GM12891 (cell line): ENCODE measurements around the gene GPC6.
A peak's percentile ranks its signal among the peaks of the same experiment; 100 is the strongest.

Experiments
- DNase-seq: peaks from one replicate; pipeline ENCODE4 v3.0.0; 2011; ENCODE audit warnings: low spot score; ENCODE audit not compliant: insufficient read length
- FAIRE-seq: peaks from 2 replicates; lab custom pipeline; 2011; peaks lifted over from hg19 to GRCh38; lab: Jason Lieb, UNC
- PAX5 ChIP-seq: IDR thresholded peaks from 2 replicates; pipeline ENCODE4 v1.6.1; 2011; ENCODE audit warnings: low read length, moderate library complexity, mild to moderate bottlenecking; ENCODE audit not compliant: insufficient read depth, severe bottlenecking
- POLR2A ChIP-seq: IDR thresholded peaks from 2 replicates; pipeline ENCODE4 v1.6.1; 2011; ENCODE audit warnings: low read depth, low read length, control low read depth
- POLR2AphosphoS5 ChIP-seq: IDR thresholded peaks from 2 replicates; pipeline ENCODE4 v1.6.1; 2011; ENCODE audit warnings: low read depth, low read length, control low read depth
- POU2F2 ChIP-seq: IDR thresholded peaks from 2 replicates; pipeline ENCODE4 v1.6.1; 2011; ENCODE audit warnings: low read depth, mild to moderate bottlenecking, control low read depth, low read length, moderate library complexity
- SPI1 ChIP-seq: IDR thresholded peaks from 2 replicates; pipeline ENCODE4 v1.6.1; 2011; ENCODE audit warnings: low read depth, low read length, control low read depth
- TAF1 ChIP-seq: IDR thresholded peaks from 2 replicates; pipeline ENCODE4 v1.6.1; 2011; ENCODE audit warnings: low read depth, low read length, control low read depth

Gene GPC6

DNA sequence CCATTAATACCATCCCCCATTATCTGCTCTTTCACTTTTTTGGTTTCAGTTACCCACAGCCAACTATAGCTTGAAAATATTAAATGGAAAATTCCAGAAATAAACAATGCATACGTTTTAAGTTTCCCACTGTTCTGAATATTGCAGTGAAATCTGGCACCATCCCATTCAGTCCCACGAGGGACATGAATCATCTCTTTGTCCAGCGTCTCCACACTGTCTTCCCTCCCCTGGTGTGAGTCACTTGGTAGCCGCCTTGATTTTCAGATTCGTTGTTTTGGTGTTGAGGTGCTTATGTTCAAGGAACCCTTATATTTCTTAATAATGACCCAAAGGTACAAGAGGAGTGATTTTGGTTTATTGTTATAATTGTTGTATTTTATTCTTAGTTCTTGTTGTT lies 1006.8 kb downstream of the GPC6 start:
- FAIRE-seq (no peak), DNase-seq (no peak)
- TF ChIP-seq POU2F2 (no peak), POLR2A (no peak), PAX5 (no peak), TAF1 (no peak), POLR2AphosphoS5 (no peak), SPI1 (no peak)

DNA sequence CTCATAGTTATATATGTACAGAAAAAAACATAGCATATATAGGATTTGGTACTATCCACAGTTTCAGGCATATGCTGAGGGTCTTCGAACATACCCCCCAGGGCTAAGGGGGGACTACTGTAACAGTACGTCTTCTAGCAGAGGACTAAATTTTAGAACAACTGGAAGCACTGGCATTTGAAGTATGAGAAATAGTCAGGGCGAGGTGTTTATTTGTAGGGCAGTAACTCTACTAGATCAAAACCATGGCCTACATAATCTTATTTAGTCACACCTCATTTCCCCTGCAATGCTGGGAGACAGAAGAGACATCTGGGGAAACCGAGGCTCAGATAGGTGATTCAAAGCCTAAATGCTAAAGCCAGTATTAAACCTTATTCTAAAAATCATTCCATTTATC lies 1007.2 kb downstream of the GPC6 start:
- TF ChIP-seq SPI1 (no peak), PAX5 (no peak), POU2F2 (no peak)
- no peak for FAIRE-seq
- DNase-seq: no peak

DNA sequence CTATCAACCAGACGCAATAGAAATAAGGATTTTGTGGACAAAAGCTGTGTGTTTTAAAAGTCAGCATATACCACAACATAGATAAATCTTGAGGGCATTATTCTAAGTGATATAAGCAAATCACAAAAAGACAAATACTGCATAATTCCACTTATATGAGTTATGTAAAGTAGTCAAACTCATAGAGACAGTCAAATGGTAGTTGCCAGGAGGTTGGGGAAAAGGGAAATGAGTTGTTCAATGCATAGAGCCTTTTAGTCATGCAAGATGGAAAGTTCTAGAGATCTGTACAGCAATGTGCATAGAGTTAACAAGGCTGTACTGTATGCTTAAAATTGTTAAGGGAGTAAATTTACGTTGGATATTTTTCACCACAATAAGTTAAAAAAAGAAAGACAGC lies 1008.1 kb downstream of the GPC6 start:
- no peak for DNase-seq
- no peak for FAIRE-seq
- TF ChIP-seq POLR2A (no peak), POU2F2 (no peak), PAX5 (no peak), TAF1 (no peak), SPI1 (no peak)

DNA sequence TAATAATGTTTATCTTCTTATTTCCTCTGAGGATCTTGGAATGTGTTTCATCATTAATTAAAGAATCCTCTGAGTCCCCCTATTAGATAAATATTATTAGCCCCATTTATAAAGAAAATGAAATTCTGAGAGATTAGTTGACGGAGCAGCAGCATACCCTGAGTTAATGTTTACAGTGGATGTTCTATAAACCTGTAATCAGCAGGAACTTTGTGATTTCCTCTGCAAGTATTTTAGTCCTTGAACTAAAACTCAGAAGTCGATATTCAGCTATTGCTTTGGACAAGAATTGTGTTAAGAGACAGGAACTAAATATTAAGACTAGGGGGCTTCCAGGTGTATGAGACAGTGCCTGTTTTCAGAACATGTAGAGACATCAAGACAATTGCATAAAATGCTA lies 1009.5 kb downstream of the GPC6 start:
- FAIRE-seq (no peak), DNase-seq (no peak)
- TF ChIP-seq POU2F2 (no peak), TAF1 (no peak), SPI1 (no peak), POLR2AphosphoS5 (no peak), POLR2A (no peak)

DNA sequence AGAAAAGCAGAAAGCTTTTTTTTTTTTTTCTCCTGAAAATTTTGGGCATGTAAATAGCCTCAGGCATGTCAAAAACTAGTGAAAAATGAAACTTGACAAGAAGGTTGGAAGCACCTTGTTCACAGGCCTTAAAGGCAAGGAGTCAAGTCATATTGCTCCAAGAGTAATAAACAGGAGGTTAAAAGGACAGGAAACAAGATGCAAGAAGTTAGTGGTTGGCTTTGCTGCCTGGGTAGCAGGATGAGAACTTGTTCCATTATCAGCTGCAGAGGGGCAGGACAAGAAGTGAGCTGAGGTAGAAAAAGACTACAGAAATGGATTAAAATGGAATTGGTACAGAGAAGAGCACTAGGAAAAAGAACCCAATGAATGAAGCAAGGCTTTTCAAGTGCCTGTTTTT lies 1010.3 kb downstream of the GPC6 start:
- FAIRE-seq (no peak), DNase-seq (no peak)
- no peak for TF ChIP-seq SPI1
- TF ChIP-seq POLR2A: no peak
- no peak for TF ChIP-seq PAX5
- TF ChIP-seq POU2F2: no peak
- no peak for TF ChIP-seq POLR2AphosphoS5
- no peak for TF ChIP-seq TAF1

DNA sequence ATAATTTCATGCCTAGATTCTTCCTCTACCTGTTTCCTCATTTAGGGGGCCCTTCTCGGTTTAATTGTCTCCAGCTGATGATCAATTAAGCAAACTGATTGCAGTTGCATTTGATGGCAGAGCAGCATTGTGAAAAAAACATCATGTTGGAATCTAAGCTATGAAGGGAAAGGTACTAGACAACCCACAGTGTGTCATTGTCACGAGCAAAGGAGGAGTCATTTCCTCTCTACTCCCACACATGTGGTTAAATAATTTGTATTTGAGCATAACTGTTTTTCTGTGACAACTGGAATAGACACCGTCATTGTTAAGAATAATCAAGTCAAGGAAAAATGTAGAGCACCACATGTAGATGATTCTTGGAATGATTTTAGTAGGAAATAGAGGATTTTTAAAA lies 1012.5 kb downstream of the GPC6 start:
- DNase-seq: no peak
- TF ChIP-seq TAF1 (no peak), POLR2AphosphoS5 (no peak), SPI1 (peak; percentile 25; the same call in 1 of the 2 replicates)
- no peak for FAIRE-seq

DNA sequence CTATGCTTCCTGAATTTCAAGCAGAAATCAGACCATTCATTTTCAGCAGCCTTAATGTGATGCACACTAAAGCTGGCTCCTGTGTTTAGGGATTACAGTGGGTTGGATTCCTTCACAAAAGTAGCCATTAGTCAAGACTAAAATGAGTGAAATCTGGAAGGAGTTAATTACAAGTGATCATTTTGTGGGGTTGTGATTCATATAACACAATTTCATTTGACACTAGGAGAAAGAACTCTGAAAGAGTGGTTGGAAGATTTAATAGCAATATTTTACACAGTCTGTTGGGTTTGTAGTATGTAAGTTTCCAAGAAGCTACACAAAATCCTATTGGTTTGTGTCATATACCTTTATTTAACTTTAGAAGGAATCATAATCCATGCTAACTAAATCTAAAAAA lies 1015.9 kb downstream of the GPC6 start:
- DNase-seq (no peak), FAIRE-seq (no peak)
- TF ChIP-seq PAX5 (no peak), POU2F2 (no peak), POLR2AphosphoS5 (no peak), SPI1 (no peak), POLR2A (no peak), TAF1 (no peak)

DNA sequence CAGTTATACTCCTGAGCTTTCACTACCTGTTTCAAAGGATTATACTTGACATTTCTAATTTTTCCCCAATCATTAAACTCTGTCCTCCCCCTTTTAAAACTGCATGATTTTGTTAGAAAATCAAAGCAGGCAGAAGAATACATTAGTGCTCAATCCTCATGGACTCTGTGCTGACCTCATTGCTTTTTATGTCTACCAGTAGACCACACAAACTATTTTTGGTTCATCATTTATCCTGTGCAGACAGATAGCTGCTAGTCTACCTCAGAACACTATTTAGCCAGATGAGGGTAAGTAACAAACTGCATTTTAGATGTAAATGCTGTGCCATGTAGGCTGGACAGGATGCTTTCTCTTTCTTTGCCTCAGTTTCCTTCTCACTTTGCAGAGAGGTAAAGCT lies 1016.9 kb downstream of the GPC6 start:
- FAIRE-seq: no peak
- TF ChIP-seq SPI1 (no peak), TAF1 (no peak), POLR2AphosphoS5 (no peak), POLR2A (no peak), PAX5 (no peak), POU2F2 (no peak)

DNA sequence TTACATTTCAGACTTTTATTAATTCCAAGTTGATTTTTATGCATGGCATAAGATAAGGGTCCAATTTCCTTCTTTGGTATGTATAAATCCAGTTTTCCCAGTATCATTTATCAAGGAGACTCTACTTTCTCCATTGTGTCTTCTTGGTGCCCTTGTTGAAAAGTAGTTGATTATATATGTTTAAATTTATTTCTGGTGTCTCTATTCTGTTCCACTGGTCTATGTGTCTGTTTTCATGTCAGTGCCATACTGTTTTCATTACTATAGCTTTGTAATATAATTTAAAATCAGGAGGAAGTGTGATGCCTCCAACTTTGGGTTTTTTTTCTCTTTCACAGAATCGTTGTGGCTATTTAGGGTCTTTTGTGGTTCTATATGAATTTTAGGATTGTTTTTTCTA lies 1019.9 kb downstream of the GPC6 start:
- FAIRE-seq: no peak
- no peak for DNase-seq
- TF ChIP-seq POU2F2 (no peak), TAF1 (no peak), PAX5 (no peak), POLR2A (no peak), POLR2AphosphoS5 (no peak), SPI1 (no peak)

More for the DNA sequence above, 1016.9 kb downstream of the GPC6 start:
- DNase-seq: no peak

DNA sequence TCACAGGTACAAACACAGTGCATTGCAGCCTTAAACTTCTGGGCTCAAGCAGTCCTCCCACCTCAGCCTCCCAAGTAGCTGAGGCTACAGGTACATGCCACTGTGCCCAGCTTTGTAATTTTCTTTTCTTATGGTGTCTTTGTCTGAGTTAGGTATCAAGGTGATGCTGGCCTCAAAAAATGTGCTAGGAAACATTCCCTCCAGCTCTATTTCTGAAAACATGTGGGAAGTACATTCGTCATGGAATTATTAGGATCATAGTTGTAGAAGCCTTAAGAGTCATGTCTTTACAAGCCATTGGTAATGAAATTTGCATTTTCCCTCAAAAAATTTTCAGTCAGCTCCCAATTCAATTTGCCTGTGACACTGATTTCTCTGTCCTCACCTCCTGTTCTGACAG lies 1021.3 kb downstream of the GPC6 start:
- FAIRE-seq: no peak
- DNase-seq: no peak
- TF ChIP-seq POLR2A: no peak
- TF ChIP-seq TAF1: no peak
- no peak for TF ChIP-seq SPI1
- TF ChIP-seq POU2F2: no peak
- TF ChIP-seq POLR2AphosphoS5: no peak
- TF ChIP-seq PAX5: no peak
